Gastrocnemius medialis (tissue), 4 donors: ENCODE measurements around the gene PLEKHG1.

Source experiments
- POLR2A ChIP-seq, 2 donors: fragments of 450-650 bp; IDR thresholded peaks; one replicate each; pipeline ENCODE4 v1.6.1; 2017; ENCODE audit warnings: antibody characterized with exemption in 2 of 2, mild to moderate bottlenecking in 2 of 2, moderate library complexity in 2 of 2
- TF ChIP-seq, protein P1 (sequence below), 5 experiments: fragments of 450-650 bp in 3 of 5; fragments of 200-600 bp in 2 of 5; sonication (generic) in 2 of 5; IDR thresholded peaks in 4 of 5; conservative IDR thresholded peaks in 1 of 5; 1 replicate in 4 of 5; 2 replicates in 1 of 5; pipeline ENCODE4 v1.5.1; 2016 to 2019; ENCODE audit warnings: antibody characterized with exemption in 5 of 5, mild to moderate bottlenecking in 3 of 5, moderate library complexity in 3 of 5

- TF ChIP-seq, protein P1, sequence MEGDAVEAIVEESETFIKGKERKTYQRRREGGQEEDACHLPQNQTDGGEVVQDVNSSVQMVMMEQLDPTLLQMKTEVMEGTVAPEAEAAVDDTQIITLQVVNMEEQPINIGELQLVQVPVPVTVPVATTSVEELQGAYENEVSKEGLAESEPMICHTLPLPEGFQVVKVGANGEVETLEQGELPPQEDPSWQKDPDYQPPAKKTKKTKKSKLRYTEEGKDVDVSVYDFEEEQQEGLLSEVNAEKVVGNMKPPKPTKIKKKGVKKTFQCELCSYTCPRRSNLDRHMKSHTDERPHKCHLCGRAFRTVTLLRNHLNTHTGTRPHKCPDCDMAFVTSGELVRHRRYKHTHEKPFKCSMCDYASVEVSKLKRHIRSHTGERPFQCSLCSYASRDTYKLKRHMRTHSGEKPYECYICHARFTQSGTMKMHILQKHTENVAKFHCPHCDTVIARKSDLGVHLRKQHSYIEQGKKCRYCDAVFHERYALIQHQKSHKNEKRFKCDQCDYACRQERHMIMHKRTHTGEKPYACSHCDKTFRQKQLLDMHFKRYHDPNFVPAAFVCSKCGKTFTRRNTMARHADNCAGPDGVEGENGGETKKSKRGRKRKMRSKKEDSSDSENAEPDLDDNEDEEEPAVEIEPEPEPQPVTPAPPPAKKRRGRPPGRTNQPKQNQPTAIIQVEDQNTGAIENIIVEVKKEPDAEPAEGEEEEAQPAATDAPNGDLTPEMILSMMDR (IDR thresholded peaks at IDR 0.05 in 4 of 5, conservative IDR thresholded peaks at IDR 0.05 in 1 of 5): no peak
- TF ChIP-seq POLR2A (IDR thresholded peaks at IDR 0.05): no peak
Measured at GRCh38 chr6:150600010-150600300, 270 bp downstream of the PLEKHG1 start.
